Fibroblast of mammary gland (primary cell): Measurements from ENCODE around the gene SRSF10.

Experiments used
- DNase-seq: peaks from one replicate; pipeline ENCODE4 v3.0.0-alpha.2; 2010; ENCODE audit warnings: low read depth
- H3K4me3 ChIP-seq: 2 replicates; pipeline ENCODE4 v1.5.1; 2011; ENCODE audit warnings: low read depth, mild to moderate bottlenecking, low read length, moderate library complexity; ENCODE audit not compliant: control insufficient read depth
- CTCF ChIP-seq: conservative IDR thresholded peaks from 2 replicates; pipeline ENCODE4 v1.5.1; 2011; ENCODE audit warnings: low read depth, low read length, inconsistent platforms; ENCODE audit not compliant: control insufficient read depth, insufficient read depth

SRSF10 gene

GRCh38 chr1:23923592-23924499, 56.3 kb downstream of the SRSF10 start:
- peak; percentile 8 for DNase-seq
- H3K4me3 ChIP-seq: no peak overlapping the region
- TF ChIP-seq CTCF: no peak

- no peak for DNase-seq
- no peak for TF ChIP-seq CTCF
These were observed 57.7 kb downstream of the SRSF10 start for GRCh38 chr1:23922321-23922943.

DNA sequence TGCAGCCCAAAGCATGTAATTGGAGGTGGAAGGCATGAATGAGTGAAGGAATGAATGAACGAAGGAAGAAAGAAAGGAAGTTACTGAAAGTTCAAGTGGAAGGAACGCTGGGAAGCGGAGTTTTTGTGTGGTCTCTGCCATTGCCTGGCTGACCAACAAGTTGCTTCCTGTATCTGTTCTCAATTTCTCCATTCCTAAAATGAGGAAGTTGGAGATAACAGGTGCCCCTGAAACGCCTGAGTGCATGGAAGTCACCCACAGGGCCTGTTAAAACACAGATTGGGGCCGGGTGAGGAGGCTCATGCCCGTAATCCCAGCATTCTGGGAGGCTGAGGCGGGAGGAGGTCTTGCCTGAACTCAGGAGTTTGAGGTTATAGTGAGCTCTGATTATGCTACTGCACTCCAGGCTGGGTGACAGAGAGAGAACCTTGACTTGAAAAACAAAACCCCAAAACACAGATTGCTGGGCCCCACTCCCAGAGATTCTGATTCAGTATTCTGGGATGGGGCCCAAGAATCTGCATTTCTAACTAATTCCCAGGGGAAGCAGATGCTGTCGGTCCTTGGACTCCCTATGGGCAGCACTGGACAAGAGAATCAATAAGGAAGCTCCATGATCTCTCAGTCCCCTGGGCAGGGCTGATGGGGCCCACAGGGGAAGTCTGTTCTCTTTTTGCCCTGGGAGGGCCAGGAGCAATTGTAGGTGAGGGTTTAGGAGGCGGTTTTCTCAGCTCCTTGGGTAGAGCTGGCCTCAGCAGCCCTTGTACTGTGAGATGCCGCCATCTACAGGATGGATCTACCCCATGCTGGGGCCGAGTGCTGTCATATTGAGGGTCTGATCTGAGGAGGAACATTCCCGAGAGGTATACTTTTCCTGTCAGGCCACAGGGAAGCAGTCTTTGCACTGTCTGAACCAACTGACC, 63.7 kb downstream of the SRSF10 start:
- TF ChIP-seq CTCF: peak; percentile 59
- DNase-seq: peak; percentile 58
- no peak overlapping the region for H3K4me3 ChIP-seq

More at GRCh38 chr1:23922321-23922943, 57.7 kb downstream of the SRSF10 start:
- H3K4me3 ChIP-seq: no peak overlapping the region

GRCh38 chr1:23915466-23915865, 64.7 kb downstream of the SRSF10 start:
- DNase-seq: no peak
- no peak for TF ChIP-seq CTCF

DNA sequence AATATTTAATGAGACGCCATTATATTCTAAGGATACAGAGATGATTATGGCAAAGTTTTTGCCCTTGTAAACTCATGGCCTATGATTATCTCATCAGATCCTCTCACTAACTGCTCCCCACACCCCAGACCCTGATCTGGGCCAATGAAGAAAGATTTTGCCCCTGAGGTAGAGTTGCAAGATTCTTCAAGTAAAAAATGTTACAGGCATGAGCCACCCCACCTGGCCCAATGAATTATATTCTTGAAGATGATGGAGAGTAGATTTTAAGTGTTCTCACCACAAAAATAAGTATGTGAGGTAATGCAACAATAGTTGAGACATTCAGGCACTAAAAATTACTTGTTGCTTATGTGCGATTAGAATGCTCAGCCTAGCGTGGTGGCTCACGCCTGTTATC, 65.2 kb downstream of the SRSF10 start:
- TF ChIP-seq CTCF: no peak
- no peak overlapping the region for H3K4me3 ChIP-seq
- DNase-seq: no peak

More at GRCh38 chr1:23915466-23915865, 64.7 kb downstream of the SRSF10 start:
- H3K4me3 ChIP-seq: no peak overlapping the region
